SK-N-DZ (cell line): ENCODE data around the gene THADA.
"Not testable (repeated sequence)": the region's sequence is repeated elsewhere in the genome, so short reads cannot be mapped to it uniquely, and the experiment has no call there.

Experiments
- DNase-seq: peaks from one replicate; pipeline ENCODE4 v3.0.0-alpha.2; 2015; ENCODE audit warnings: low spot score

Gene THADA

GRCh38 chr2:43391878-43392215 is 204.0 kb downstream of the THADA start:
- DNase-seq = no peak

GRCh38 chr2:43391201-43391877 is 204.5 kb downstream of the THADA start:
- DNase-seq = no peak

- DNase-seq = no peak
These were observed 206.0 kb downstream of the THADA start for GRCh38 chr2:43389581-43390466.

- no peak for DNase-seq
These were observed 207.5 kb downstream of the THADA start for GRCh38 chr2:43388371-43388770.

- no peak for DNase-seq
These were observed 208.5 kb downstream of the THADA start for GRCh38 chr2:43387092-43388062.

GRCh38 chr2:43386679-43387078 is 209.2 kb downstream of the THADA start:
- DNase-seq = not testable (repeated sequence)

- DNase-seq = no peak
These were observed 211.7 kb downstream of the THADA start for GRCh38 chr2:43384143-43384542.

- no peak for DNase-seq
These were observed 212.3 kb downstream of the THADA start for GRCh38 chr2:43383533-43383932.

GRCh38 chr2:43379494-43379893 is 216.3 kb downstream of the THADA start:
- DNase-seq = no peak

GRCh38 chr2:43377327-43377726 is 218.5 kb downstream of the THADA start:
- DNase-seq = no peak

- DNase-seq = peak; percentile 7
These were observed 219.2 kb downstream of the THADA start for GRCh38 chr2:43376523-43377198.

- DNase-seq = no peak
These were observed 219.9 kb downstream of the THADA start for GRCh38 chr2:43375746-43376522.

GRCh38 chr2:43372416-43373081 is 223.3 kb downstream of the THADA start:
- DNase-seq = no peak

GRCh38 chr2:43370705-43371104 is 225.1 kb downstream of the THADA start:
- DNase-seq = no peak

GRCh38 chr2:43370146-43370545 is 225.7 kb downstream of the THADA start:
- no peak for DNase-seq

- DNase-seq = no peak
These were observed 227.1 kb downstream of the THADA start for GRCh38 chr2:43368483-43369385.

GRCh38 chr2:43367012-43367782 is 228.6 kb downstream of the THADA start:
- no peak for DNase-seq

GRCh38 chr2:43363120-43363519 is 232.7 kb downstream of the THADA start:
- DNase-seq = no peak
